Neuron (in vitro differentiated cells): ENCODE measurements around the gene SPP1.

Experiments
- H2AFZ ChIP-seq: one replicate; pipeline ENCODE4 v1.6.1; 2013; ENCODE audit warnings: low read depth, mild to moderate bottlenecking, inconsistent platforms, low read length, moderate library complexity
- H3K27me3 ChIP-seq: one replicate; pipeline ENCODE4 v1.6.1; 2013; ENCODE audit warnings: low read length; ENCODE audit not compliant: insufficient read depth
- H3K36me3 ChIP-seq: one replicate; pipeline ENCODE4 v1.6.1; 2013; ENCODE audit warnings: low read length; ENCODE audit not compliant: insufficient read depth
- H3K4me1 ChIP-seq: one replicate; pipeline ENCODE4 v1.6.1; 2013; ENCODE audit warnings: low read length; ENCODE audit not compliant: insufficient read depth
- H3K4me3 ChIP-seq: 2 replicates; pipeline ENCODE4 v1.5.1; 2013; ENCODE audit warnings: mild to moderate bottlenecking, low read length, moderate library complexity
- H3K9me3 ChIP-seq: one replicate; pipeline ENCODE4 v1.6.1; 2013; ENCODE audit warnings: low read length

The SPP1 gene

GRCh38 chr4:87941537-87942392 lies 33.7 kb upstream of the SPP1 start:
- Histone ChIP-seq H3K27me3 (no peaks in the 10 kb centered on the region), H3K36me3 (no peaks in the 10 kb centered on the region), H2AFZ (no peak overlapping the region), H3K9me3 (peaks cover 1% of the 10 kb centered on the region), H3K4me3 (no peak overlapping the region), H3K4me1 (peaks cover 11% of the 10 kb centered on the region)

- no peaks in the 10 kb centered on the region for H3K27me3 ChIP-seq
- no peak overlapping the region for H2AFZ ChIP-seq
- no peaks in the 10 kb centered on the region for H3K36me3 ChIP-seq
- peaks cover 1% of the 10 kb centered on the region for H3K9me3 ChIP-seq
- no peak overlapping the region for H3K4me3 ChIP-seq
- peaks cover 11% of the 10 kb centered on the region for H3K4me1 ChIP-seq
Measured at GRCh38 chr4:87943660-87944149, 31.8 kb upstream of the SPP1 start.

GRCh38 chr4:87944967-87945366 lies 30.5 kb upstream of the SPP1 start:
- H3K36me3 ChIP-seq, result no peaks in the 10 kb centered on the region
- peaks cover 1% of the 10 kb centered on the region for H3K9me3 ChIP-seq
- H3K4me3 ChIP-seq, result no peak overlapping the region
- H3K27me3 ChIP-seq, result no peaks in the 10 kb centered on the region
- H3K4me1 ChIP-seq, result peaks cover 5% of the 10 kb centered on the region
- no peak overlapping the region for H2AFZ ChIP-seq

GRCh38 chr4:87946766-87947165 lies 28.7 kb upstream of the SPP1 start:
- Histone ChIP-seq H3K36me3 (no peaks in the 10 kb centered on the region), H3K4me1 (peaks cover 8% of the 10 kb centered on the region), H3K9me3 (peaks cover 1% of the 10 kb centered on the region)

GRCh38 chr4:87947381-87948160 lies 27.9 kb upstream of the SPP1 start:
- H2AFZ ChIP-seq, result no peak overlapping the region
- no peak overlapping the region for H3K4me3 ChIP-seq
- peaks cover 1% of the 10 kb centered on the region for H3K9me3 ChIP-seq
- H3K4me1 ChIP-seq, result peaks cover 8% of the 10 kb centered on the region
- no peaks in the 10 kb centered on the region for H3K27me3 ChIP-seq
- no peaks in the 10 kb centered on the region for H3K36me3 ChIP-seq

More at GRCh38 chr4:87946766-87947165, 28.7 kb upstream of the SPP1 start:
- no peak overlapping the region for H2AFZ ChIP-seq
- H3K4me3 ChIP-seq, result no peak overlapping the region
- H3K27me3 ChIP-seq, result no peaks in the 10 kb centered on the region

GRCh38 chr4:87949961-87950360 lies 25.6 kb upstream of the SPP1 start:
- peaks cover under 1% of the 10 kb centered on the region for H3K9me3 ChIP-seq
- H2AFZ ChIP-seq, result no peak overlapping the region
- peaks cover 8% of the 10 kb centered on the region for H3K4me1 ChIP-seq
- H3K36me3 ChIP-seq, result no peaks in the 10 kb centered on the region
- H3K27me3 ChIP-seq, result no peaks in the 10 kb centered on the region
- no peak overlapping the region for H3K4me3 ChIP-seq

GRCh38 chr4:87950493-87950892 lies 25.0 kb upstream of the SPP1 start:
- no peaks in the 10 kb centered on the region for H3K36me3 ChIP-seq
- no peak overlapping the region for H3K4me3 ChIP-seq
- H2AFZ ChIP-seq, result no peak overlapping the region
- H3K9me3 ChIP-seq, result no peaks in the 10 kb centered on the region
- H3K27me3 ChIP-seq, result no peaks in the 10 kb centered on the region
- peaks cover 8% of the 10 kb centered on the region for H3K4me1 ChIP-seq

GRCh38 chr4:87950936-87951511 lies 24.5 kb upstream of the SPP1 start:
- no peak overlapping the region for H2AFZ ChIP-seq
- no peaks in the 10 kb centered on the region for H3K36me3 ChIP-seq
- no peak overlapping the region for H3K4me3 ChIP-seq
- peaks cover 8% of the 10 kb centered on the region for H3K4me1 ChIP-seq
- no peaks in the 10 kb centered on the region for H3K27me3 ChIP-seq
- no peaks in the 10 kb centered on the region for H3K9me3 ChIP-seq

- H3K4me1 ChIP-seq, result peaks cover 8% of the 10 kb centered on the region
- H3K4me3 ChIP-seq, result no peak overlapping the region
- H3K27me3 ChIP-seq, result no peaks in the 10 kb centered on the region
- H2AFZ ChIP-seq, result no peak overlapping the region
- no peaks in the 10 kb centered on the region for H3K36me3 ChIP-seq
- no peaks in the 10 kb centered on the region for H3K9me3 ChIP-seq
Measured at GRCh38 chr4:87953826-87954225, 21.7 kb upstream of the SPP1 start.

GRCh38 chr4:87956501-87956900 lies 19.0 kb upstream of the SPP1 start:
- Histone ChIP-seq H3K27me3 (no peaks in the 10 kb centered on the region), H2AFZ (no peak overlapping the region), H3K4me3 (no peak overlapping the region), H3K36me3 (no peaks in the 10 kb centered on the region), H3K4me1 (no peaks in the 10 kb centered on the region), H3K9me3 (peaks cover 2% of the 10 kb centered on the region)

GRCh38 chr4:87957061-87957460 lies 18.5 kb upstream of the SPP1 start:
- H3K4me1 ChIP-seq, result no peaks in the 10 kb centered on the region
- no peaks in the 10 kb centered on the region for H3K27me3 ChIP-seq
- no peak overlapping the region for H3K4me3 ChIP-seq
- H3K36me3 ChIP-seq, result no peaks in the 10 kb centered on the region
- H2AFZ ChIP-seq, result no peak overlapping the region
- peaks cover 2% of the 10 kb centered on the region for H3K9me3 ChIP-seq

- Histone ChIP-seq H3K4me1 (no peaks in the 10 kb centered on the region), H3K36me3 (no peaks in the 10 kb centered on the region), H3K9me3 (peaks cover 2% of the 10 kb centered on the region), H3K4me3 (no peak overlapping the region), H3K27me3 (no peaks in the 10 kb centered on the region), H2AFZ (no peak overlapping the region)
Measured at GRCh38 chr4:87961993-87962392, 13.5 kb upstream of the SPP1 start.
